Small intestine (tissue), 7 donors: ENCODE data around the gene ANKRD34B. TPM values are rescaled to one million over a fixed set of nuclear protein-coding genes. Genes with fewer than 3 reads are reported as not detected.

ENCODE experiments used
- DNase-seq, 2 donors: peaks; one replicate each; pipeline versions ENCODE4 v3.0.0 to v3.0.0-alpha.2; 2013
- FAIRE-seq: peaks from 2 replicates; lab custom pipeline; 2012; peaks lifted over from hg19 to GRCh38; lab: Jason Lieb, UNC
- H3K27ac ChIP-seq, 3 donors: one replicate each; pipeline ENCODE4 v1.5.1; 2013; ENCODE audit warnings: low read length in 2 of 3, mild to moderate bottlenecking in 2 of 3, control low read depth in 1 of 3, inconsistent platforms in 1 of 3, low read depth in 1 of 3, moderate library complexity in 1 of 3
- H3K27me3 ChIP-seq, 3 donors: one replicate each; pipeline ENCODE4 v1.6.1; 2013; ENCODE audit warnings: low read length in 3 of 3, inconsistent platforms in 1 of 3; ENCODE audit not compliant: control insufficient read depth in 3 of 3, insufficient read depth in 3 of 3
- H3K36me3 ChIP-seq, 3 donors: one replicate each; pipeline ENCODE4 v1.6.1; 2013; ENCODE audit warnings: low read length in 3 of 3, inconsistent platforms in 1 of 3, low read depth in 1 of 3, mild to moderate bottlenecking in 1 of 3, moderate library complexity in 1 of 3; ENCODE audit not compliant: control insufficient read depth in 3 of 3, insufficient read depth in 2 of 3
- H3K4me1 ChIP-seq, 3 donors: one replicate each; pipeline ENCODE4 v1.6.1; 2013; ENCODE audit warnings: low read length in 2 of 3, inconsistent platforms in 1 of 3, low read depth in 1 of 3, mild to moderate bottlenecking in 1 of 3, moderate library complexity in 1 of 3; ENCODE audit not compliant: control insufficient read depth in 3 of 3, insufficient read depth in 2 of 3
- H3K4me3 ChIP-seq, 3 donors: one replicate each; pipeline ENCODE4 v1.5.1; 2013; ENCODE audit warnings: low read length in 3 of 3, control low read depth in 1 of 3, inconsistent platforms in 1 of 3, low read depth in 1 of 3, mild to moderate bottlenecking in 1 of 3, moderate library complexity in 1 of 3
- H3K9me3 ChIP-seq, 2 donors: one replicate each; pipeline ENCODE4 v1.6.1; 2013; ENCODE audit warnings: low read depth in 1 of 2, low read length in 1 of 2; ENCODE audit not compliant: control insufficient read depth in 2 of 2, insufficient read depth in 1 of 2
- WGBS, 3 donors: extraction: QIAGEN DNeasy Blood & Tissue Kit; methylation state at CpG; one replicate each; pipeline ENCODE4 v1.1.7; 2013; 5-methylcytosine and 5-hydroxymethylcytosine counted together
- polyA plus RNA-seq, 4 donors: library from polyadenylated mRNA; stranded (reverse) in 3 of 4; unstranded in 1 of 4; fragments of 200-250 nt in 3 of 4; fragments of 120-200 nt in 1 of 4; gene quantifications; one replicate each; pipeline versions ENCODE4 v1.2.1 to v1.2.3, GENCODE V29; 2013
- donor health status: healthy with polysubstance abuse.
- donor health status: control.
- donor health status: control.
- donor health status: Bipolar disorder and iron deficiency.
- donor health status: healthy.

Gene ANKRD34B
- polyA plus RNA-seq, 4 donors = not detected

DNA sequence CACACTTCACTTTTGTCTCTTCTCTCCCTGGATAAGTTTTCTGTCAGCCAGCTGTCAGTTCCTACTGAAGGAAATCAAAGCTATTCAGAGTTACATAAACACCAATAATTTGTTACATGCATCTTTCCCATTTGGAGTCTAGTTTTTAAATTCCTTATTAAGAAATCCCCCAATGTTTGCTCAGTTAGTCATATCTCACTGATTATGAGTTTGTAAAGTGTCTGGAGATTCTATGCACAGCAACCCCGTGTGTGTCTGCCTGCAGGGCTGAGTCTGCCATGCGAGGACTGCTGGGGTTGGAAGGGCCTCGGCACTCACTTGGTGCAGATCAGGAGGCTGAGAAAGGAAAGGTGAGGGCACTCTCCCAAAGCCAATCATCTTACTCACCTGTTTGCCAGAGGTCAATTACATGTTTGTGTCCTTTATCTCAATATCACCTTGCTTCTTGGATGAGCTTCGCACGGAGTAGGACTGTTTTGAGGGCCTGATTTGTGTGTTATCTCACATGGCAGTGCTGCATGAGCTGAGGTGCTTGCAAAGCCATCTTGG lies 3.3 kb downstream of the ANKRD34B start:
- Histone ChIP-seq H3K27me3 (peaks cover 19 to 48% (median 33%) of the 10 kb centered on the region in 3 donors), H3K4me1 (peaks cover 0 to 8% (median 0%) of the 10 kb centered on the region in 3 donors), H3K4me3 (no peak overlapping the region), H3K9me3 (no peaks in the 10 kb centered on the region), H3K27ac (no peak overlapping the region), H3K36me3 (no peaks in the 10 kb centered on the region)
- FAIRE-seq = no peak
- 43 to 67% (median 61%) methylated on average over 5 of the region's 5 CpGs for WGBS, 3 donors
- DNase-seq = no peak

DNA sequence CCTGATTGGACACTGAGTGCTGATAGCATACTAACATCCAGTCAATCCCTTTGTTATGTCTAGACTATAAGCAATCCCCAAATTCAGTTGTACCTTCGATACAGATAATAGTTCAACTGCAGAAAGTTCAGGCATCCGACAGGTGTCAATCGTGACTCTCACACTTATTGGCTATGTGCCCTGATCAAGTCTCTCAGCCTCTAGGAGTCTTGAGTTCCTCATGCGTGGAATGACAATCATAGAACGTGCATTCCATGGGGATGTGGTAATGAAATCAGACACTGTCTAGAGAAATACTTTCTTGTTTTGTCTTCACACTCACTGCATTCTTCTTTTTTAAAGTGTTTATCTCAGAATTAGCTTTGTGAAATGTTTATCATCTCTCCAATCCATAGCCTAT lies 4.8 kb downstream of the ANKRD34B start:
- FAIRE-seq (no peak), DNase-seq (no peak)
- Histone ChIP-seq H3K4me3 (no peak overlapping the region), H3K9me3 (no peaks in the 10 kb centered on the region), H3K27ac (no peak overlapping the region), H3K27me3 (peaks cover 16 to 34% (median 25%) of the 10 kb centered on the region in 3 donors), H3K36me3 (no peaks in the 10 kb centered on the region), H3K4me1 (peaks cover 0 to 6% (median 0%) of the 10 kb centered on the region in 3 donors)
- WGBS, 3 donors = 75 to 82% (median 78%) methylated on average over 5 of the region's 5 CpGs

DNA sequence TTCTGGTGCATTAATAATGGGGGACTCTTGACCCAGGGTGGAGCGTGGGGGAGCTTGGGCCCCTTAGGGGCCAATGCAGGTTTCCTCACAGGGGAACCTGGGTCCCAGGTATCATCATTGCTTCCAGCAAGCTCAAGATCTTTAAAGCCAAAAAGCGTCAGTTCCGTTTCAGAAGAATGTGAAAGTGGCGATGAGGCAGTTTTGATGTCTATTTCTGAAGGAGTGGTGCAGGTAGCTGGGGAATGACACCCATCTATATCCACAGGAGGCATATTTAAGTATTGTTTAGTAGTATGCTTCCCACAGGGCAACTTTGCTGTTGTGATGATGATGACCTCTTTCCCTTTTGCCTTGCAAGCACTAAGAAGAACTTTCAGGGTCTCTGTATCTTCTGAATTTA lies 10.8 kb downstream of the ANKRD34B start:
- no peak overlapping the region for H3K4me3 ChIP-seq
- peaks cover 0 to 20% (median 6%) of the 10 kb centered on the region in 3 donors for H3K27me3 ChIP-seq
- 83 to 93% (median 84%) methylated on average over 4 of the region's 4 CpGs for WGBS, 3 donors
- no peak for DNase-seq
- no peaks in the 10 kb centered on the region for H3K36me3 ChIP-seq
- FAIRE-seq = no peak
- H3K27ac ChIP-seq = no peak overlapping the region
- no peaks in the 10 kb centered on the region for H3K9me3 ChIP-seq
- H3K4me1 ChIP-seq = no peaks in the 10 kb centered on the region

DNA sequence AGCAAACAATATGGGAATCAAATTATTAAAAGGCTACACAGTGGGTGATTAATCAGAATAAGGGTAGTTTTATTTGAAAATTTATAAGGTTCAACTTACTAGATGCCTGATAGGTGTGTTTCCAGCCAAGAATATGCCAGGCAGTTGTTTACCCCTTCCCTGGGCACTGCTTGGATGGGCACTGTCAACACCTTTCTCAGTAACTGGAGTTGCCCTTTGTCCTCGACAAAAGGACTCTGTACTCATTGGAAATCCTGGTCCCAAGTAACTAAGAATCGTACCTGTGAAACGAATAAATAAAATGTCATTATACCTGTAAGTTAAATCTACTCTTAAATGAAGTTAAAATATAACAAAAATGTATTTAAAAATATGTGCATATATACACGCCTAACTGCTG lies 15.0 kb downstream of the ANKRD34B start:
- DNase-seq (no peak), FAIRE-seq (no peak)
- Histone ChIP-seq H3K4me3 (no peak overlapping the region), H3K9me3 (no peaks in the 10 kb centered on the region), H3K36me3 (no peaks in the 10 kb centered on the region), H3K4me1 (no peaks in the 10 kb centered on the region), H3K27ac (no peak overlapping the region), H3K27me3 (peaks cover 0 to 16% (median 2%) of the 10 kb centered on the region in 3 donors)
- WGBS, 3 donors = 44 to 72% (median 57%) methylated on average over 4 of the region's 4 CpGs

DNA sequence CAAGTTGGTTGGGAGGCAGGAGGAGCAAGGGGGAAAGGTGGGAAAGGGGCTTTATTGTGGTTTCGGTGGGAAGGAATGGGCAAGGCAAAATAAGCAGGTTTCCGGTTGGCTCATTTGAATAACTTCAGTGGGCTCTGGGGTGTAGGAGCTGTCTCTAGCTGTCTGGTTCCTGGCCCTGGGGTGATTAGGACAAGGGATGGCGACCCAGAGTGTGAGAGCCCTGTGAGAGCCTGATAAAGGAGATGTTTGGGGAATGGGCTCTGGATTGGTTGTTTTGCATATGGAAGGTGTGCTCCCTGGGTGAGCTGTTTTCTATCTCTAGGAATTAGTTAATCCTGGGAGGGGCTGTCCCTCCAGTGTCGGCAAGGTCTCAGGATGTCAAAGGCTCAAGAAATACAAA lies 15.4 kb downstream of the ANKRD34B start:
- Histone ChIP-seq H3K27me3 (peaks cover 0 to 13% (median 2%) of the 10 kb centered on the region in 3 donors), H3K9me3 (no peaks in the 10 kb centered on the region), H3K27ac (no peak overlapping the region), H3K4me3 (no peak overlapping the region), H3K36me3 (no peaks in the 10 kb centered on the region), H3K4me1 (no peaks in the 10 kb centered on the region)
- WGBS, 3 donors = 63 to 77% (median 73%) methylated on average over 4 of the region's 4 CpGs
- DNase-seq = no peak
- no peak for FAIRE-seq

DNA sequence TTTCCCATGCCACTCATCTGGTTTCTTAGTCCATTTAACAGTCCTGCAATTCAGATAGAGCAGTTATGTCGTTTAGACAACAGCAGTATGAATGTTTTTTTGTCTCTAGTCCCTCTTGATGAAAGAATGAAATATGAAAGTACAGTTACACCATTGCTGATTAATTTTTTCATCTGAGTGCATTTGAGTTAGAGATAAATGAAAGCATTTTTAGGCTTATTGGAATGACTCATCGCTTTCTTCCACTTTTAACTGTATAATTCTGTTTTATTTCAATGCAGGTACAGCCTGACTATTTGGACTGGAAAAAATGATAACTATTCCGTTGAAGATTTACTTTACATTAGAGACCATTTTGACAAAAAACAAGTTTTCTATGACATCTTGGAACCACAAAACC lies 28.7 kb downstream of the ANKRD34B start:
- FAIRE-seq (no peak), DNase-seq (no peak)
- H3K36me3 ChIP-seq = no peaks in the 10 kb centered on the region
- no peaks in the 10 kb centered on the region for H3K4me1 ChIP-seq
- no peaks in the 10 kb centered on the region for H3K27me3 ChIP-seq
- 56 to 68% (median 57%) methylated on average over 3 of the region's 3 CpGs for WGBS, 3 donors
- no peak overlapping the region for H3K27ac ChIP-seq
- no peaks in the 10 kb centered on the region for H3K9me3 ChIP-seq
- H3K4me3 ChIP-seq = no peak overlapping the region

DNA sequence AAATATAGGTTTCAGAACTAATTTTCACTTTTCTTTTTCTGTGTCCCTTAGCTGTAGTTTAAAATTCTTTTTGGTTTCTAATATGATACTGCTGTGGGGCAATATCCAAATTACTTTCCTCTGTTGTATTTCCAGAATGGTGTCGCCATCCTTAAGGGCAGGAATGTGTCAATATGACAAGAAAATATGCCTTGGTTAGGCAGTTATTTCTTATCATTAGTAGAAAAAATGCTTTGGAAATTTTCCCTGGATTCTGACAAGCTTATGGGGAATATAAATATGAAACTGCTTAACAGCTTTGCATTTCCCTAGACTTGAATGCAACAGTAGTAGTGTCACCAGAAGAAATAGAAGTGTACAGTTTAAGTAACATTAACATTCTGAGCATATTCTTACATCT lies 29.4 kb downstream of the ANKRD34B start:
- no peak for FAIRE-seq
- Histone ChIP-seq H3K4me3 (no peak overlapping the region), H3K4me1 (no peaks in the 10 kb centered on the region), H3K27ac (no peak overlapping the region), H3K9me3 (peaks cover 0 to 4% of the 10 kb centered on the region in 2 donors), H3K27me3 (no peaks in the 10 kb centered on the region), H3K36me3 (no peaks in the 10 kb centered on the region)
- 91 to 94% (median 94%) methylated on average over 1 of the region's 1 CpG for WGBS, 3 donors
- no peak for DNase-seq

DNA sequence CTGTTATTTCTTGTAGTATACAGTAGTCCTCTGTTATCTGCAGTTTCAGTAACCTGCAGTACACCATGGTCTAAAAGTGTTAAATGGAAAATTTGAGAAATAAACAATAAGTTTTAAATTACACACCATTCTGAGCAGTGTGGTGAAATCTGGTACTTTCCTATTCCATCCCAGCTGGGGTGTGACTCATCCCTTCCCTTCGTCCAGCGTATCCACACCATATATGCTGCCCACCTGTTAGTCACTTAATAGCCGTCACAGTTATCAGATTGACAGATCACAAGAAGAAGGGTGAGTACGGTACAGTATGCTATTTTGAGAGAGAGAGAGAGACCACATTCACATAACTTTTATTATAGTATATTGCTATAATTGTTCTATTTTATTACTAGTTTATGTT lies 53.3 kb downstream of the ANKRD34B start:
- DNase-seq (peak; percentile 6 to 72), FAIRE-seq (no peak)
- Histone ChIP-seq H3K27ac (no peak overlapping the region), H3K4me1 (no peaks in the 10 kb centered on the region), H3K27me3 (no peaks in the 10 kb centered on the region), H3K9me3 (no peaks in the 10 kb centered on the region), H3K36me3 (no peaks in the 10 kb centered on the region), H3K4me3 (no peak overlapping the region)
- 12 to 39% (median 23%) methylated on average over 4 of the region's 4 CpGs for WGBS, 3 donors

DNA sequence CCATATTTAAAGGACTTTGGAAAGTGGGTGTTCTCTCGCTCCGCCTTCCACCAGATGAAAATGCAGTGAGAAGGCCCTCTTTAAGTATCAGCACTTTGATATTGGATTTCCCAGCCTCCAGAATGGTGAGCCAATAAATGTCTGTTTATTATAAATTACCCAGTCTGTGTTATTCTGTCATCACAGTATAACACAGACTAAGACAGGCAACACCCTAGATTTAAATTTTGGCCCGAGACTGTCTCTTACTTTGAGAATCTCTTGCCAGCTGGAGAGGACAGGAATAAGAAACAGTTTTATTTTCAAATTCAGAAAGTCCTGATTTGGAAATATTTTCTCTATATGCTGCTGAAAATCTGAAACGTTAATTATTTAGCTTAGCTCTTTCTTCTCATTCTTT lies 60.7 kb downstream of the ANKRD34B start:
- Histone ChIP-seq H3K36me3 (no peaks in the 10 kb centered on the region), H3K9me3 (no peaks in the 10 kb centered on the region), H3K27me3 (no peaks in the 10 kb centered on the region), H3K4me3 (no peak overlapping the region), H3K4me1 (no peaks in the 10 kb centered on the region), H3K27ac (no peak overlapping the region)
- DNase-seq (no peak), FAIRE-seq (no peak)
- 81 to 92% (median 91%) methylated on average over 4 of the region's 4 CpGs for WGBS, 3 donors
